AG20443 (cell line): ENCODE measurements around the gene RRAGD.
A peak's percentile ranks its signal among the peaks of the same experiment; 100 is the strongest.

ENCODE experiments used
- DNase-seq: peaks from one replicate; pipeline ENCODE4 v3.0.0; 2012; ENCODE audit warnings: low spot score, mixed read lengths

Gene RRAGD, protein sequence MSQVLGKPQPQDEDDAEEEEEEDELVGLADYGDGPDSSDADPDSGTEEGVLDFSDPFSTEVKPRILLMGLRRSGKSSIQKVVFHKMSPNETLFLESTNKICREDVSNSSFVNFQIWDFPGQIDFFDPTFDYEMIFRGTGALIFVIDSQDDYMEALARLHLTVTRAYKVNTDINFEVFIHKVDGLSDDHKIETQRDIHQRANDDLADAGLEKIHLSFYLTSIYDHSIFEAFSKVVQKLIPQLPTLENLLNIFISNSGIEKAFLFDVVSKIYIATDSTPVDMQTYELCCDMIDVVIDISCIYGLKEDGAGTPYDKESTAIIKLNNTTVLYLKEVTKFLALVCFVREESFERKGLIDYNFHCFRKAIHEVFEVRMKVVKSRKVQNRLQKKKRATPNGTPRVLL

GRCh38 chr6:89412071-89413005, at the start of gene RRAGD:
Gene RRAGD (minus strand): TSS chr6:89412273. CDS start chr6:89411993, 280 bp downstream.
- peak; percentile 70 for DNase-seq

DNA sequence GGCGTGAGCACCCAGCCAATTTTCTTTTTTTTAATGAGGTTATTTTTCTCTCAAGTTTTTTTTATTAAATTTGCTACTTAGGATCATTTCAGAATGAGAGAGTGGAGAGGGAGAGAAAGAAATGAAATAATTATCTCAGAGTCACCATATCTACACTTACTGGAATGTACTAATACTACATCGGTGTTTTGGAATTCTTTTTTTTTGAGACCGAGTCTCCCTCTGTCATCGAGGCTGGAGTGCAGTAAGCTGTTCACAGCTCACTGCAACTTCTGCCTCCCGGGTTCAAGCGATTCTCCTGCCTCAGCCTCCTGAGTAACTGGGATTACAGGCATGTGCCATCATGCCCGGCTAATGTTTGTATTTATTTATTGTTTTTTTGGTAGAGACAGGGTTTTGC, 48.6 kb upstream of the RRAGD start:
- no peak for DNase-seq

DNA sequence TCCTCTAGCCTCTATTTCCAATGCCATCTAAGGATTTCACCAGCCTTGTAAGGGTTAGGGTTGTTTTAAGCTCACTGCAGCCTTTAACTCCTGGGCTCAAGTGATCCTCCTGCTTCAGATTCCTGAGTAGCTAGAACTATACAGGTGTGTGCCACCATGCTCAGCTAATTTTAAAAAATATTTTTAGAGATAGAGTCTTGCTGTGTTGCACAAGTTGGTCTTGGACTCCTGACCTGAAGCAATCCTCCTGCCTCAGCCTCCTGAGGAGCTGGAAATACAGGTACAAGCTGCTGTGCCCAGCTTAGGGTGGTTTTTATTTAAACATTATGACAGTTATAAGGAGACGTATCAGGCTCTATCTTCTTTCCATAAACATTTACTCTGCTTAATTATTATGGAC, 47.4 kb upstream of the RRAGD start:
- no peak for DNase-seq

DNA sequence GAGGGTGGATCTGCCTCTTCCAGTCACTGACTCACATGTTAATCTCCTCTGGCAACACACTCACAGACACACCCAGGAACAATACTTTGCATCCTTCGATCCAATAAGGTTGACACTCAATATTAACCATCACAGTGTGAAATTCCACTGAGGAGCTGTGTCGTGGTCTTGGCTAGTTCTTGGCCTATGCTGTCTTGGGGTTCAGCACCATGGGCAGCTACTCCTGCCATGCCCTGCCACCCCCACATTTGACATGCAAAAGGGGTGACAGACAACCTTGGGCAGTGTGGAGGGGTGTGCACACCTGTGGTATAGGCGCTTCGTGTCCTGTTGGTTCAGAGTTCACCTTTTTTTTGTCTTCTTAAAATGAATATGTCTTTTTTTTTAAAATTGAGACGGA, 46.6 kb upstream of the RRAGD start:
- DNase-seq, result no peak

DNA sequence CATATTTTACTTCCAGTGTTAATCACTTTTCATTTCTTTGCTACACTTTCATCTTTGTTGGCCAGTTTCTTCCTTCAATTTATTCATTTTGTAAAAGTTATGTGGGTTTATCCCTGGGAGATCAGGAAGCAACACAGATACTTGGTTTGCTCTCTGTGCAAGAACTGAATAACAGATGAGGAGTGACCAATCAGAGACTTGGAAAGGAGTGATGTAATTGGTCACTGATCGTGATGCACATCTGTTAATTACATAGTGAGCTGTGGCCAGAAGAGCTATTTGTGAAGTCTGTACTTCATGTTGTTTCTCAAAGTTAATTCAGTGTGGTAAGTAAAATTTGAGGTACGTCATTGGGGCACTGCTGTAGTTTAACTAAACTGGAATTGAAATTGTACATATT, 42.2 kb upstream of the RRAGD start:
- no peak for DNase-seq

- no peak for DNase-seq
Observed at GRCh38 chr6:89452281-89452680, 40.2 kb upstream of the RRAGD start.

DNA sequence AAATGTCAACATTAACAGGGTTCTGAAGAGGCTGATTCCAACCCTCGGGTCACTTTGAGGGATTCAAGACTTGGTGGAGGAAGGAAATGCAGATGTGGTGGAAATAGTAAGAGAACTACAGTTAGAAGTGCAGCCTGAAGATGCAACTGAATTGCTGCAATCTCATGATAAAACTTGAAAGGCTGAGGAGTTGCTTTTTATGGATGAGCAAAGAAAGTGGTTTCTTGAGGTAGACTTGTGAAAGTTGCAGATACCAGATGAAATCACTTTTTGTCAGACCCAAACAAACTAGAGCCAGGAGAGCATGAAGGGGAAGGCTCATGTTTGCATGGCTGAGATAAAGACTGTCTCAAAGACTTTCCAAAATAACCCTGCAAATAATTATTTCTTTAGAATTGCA, 37.1 kb upstream of the RRAGD start:
- DNase-seq, result no peak

- DNase-seq, result no peak
Observed at GRCh38 chr6:89443658-89444057, 31.6 kb upstream of the RRAGD start.

GRCh38 chr6:89440200-89440599, 28.1 kb upstream of the RRAGD start:
- no peak for DNase-seq

DNA sequence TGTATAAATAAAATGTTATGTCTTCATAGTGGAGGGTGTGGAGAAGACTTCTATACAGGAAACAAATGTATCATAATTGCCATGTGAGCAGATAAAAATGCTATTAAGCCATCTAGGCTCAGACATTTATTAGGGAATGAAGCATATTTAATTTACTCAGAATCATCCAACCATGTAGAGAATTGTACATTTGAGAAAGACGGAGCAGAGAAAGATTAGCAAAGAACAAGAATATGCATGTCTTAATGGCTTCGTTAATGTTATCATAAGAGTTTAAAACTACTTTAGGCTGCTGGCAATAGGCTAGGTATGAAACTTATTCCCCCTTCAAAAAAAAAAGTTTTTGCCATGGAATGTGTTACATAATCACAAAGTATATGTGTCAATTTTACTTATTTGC, 26.9 kb upstream of the RRAGD start:
- DNase-seq, result no peak

DNA sequence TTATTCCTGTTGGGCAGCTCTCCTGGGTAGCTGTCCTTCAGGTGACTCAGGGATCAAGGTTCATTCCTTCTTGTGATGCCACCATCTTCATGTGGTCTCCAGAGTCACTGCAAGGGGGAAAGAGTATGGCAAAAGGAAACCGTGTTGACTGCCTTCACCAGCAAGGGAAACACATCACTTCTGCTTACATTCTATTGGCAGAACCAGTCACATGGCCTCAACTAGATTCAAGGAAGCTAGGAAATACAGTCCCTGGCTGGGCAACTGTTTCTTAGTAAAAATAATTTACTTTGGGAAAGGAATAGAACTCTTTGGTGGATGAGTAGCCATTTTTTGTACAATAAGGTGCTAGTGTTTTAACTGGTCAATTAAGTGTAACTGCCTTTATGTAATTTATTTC, 26.2 kb upstream of the RRAGD start:
- no peak for DNase-seq

DNA sequence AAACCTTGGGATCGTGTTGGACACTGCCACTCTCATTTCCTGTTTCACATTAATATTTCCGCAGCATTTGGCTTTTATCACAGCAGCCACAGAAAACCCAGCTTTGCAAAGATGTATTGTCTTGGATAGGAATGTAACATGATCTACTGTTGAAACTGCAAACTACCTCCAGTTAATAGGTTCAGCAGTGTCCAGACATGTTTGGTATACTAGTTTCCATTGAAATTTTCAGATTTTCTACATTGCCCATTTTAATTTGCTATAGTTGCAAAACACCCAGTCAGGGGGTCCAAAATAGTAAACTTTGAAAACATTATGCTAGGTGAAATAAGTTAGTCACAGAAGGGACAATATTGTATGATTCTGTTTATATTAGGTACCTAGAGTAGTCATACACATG, 24.2 kb upstream of the RRAGD start:
- no peak for DNase-seq

GRCh38 chr6:89434954-89435353, 22.9 kb upstream of the RRAGD start:
- DNase-seq, result no peak

DNA sequence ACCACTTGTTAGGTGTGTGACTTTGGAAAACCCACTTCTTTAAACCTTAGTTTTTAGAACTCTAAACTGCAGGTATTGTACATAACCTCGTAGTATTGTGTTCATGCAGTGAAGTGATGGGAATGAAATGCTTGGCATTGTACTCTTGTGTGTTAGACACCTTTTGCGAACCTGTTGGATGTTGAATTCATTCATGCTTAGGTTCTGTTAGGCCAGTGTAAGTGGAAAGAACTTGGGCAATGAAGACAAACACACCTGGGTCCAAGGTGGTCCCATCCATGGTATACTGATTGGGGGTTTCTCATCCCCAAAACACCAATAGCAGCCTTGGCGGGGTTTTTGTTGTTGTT, 22.1 kb upstream of the RRAGD start:
- no peak for DNase-seq

GRCh38 chr6:89433252-89434149, 21.4 kb upstream of the RRAGD start:
- DNase-seq, result peak; percentile 25

- DNase-seq, result peak; percentile 92
Observed at GRCh38 chr6:89432875-89433251, 20.8 kb upstream of the RRAGD start, which contains the start of gene ANKRD6. Gene ANKRD6 (plus strand): TSS chr6:89433152. CDS start chr6:89566977, 133,825 bp downstream.

GRCh38 chr6:89430201-89430962, 18.3 kb upstream of the RRAGD start:
- no peak for DNase-seq

DNA sequence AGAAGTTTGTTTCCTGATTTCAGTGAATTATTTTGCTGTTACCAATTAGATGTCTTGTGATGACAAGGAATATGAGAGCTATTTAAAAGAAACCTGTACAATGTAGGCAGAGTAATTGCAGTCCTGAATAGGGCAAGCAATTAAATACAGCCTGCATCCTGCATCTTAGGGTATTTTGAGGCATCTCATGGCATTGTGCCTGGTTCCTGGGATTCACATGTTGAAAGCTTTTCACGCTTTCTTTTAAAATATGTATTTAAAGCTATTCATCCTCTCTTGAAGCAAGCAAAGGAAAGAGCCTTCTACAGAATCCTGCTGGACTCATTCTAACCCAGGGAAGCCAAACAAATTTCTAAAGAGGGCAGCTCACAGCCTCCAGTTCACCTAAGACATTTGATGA, 4.7 kb upstream of the RRAGD start:
- no peak for DNase-seq

- no peak for DNase-seq
Observed at GRCh38 chr6:89415185-89415584, 3.1 kb upstream of the RRAGD start.

GRCh38 chr6:89414215-89414614, 2.1 kb upstream of the RRAGD start:
- DNase-seq, result no peak

DNA sequence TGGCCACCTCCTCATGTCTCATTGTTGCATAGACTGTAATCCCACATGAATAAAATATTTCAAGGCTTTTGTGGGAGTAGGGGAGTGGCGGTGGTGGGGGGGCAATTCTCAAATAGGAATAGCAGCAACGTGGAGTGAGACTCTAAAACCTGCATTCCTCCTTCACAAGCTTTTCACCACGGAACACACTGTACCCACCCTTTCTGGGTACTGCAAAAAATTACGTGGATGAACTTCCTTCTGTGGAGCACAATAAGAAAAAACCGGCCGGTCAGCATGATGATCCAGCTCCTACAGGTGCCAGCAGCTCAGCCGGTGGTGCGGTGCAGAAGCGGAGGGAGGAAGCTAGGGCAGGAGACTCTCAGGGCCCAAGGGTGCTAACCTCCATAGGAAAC, 930 bp upstream of the RRAGD start:
- DNase-seq, result no peak
